ENCODE measurements around the gene CCSER2. TPM values are rescaled to one million over a fixed set of nuclear protein-coding genes. Genes with fewer than 3 reads are reported as not detected.

Gene CCSER2
- total RNA-seq, 1 donor from 2014 or later, result 75.4 TPM

GRCh38 chr10:84545651-84546050 lies 217.3 kb downstream of the CCSER2 start:
- DNase-seq (ENCODE audit: low spot score), result no peak

- DNase-seq (ENCODE audit: low spot score), result no peak
These were observed 218.2 kb downstream of the CCSER2 start for GRCh38 chr10:84546609-84547008.

GRCh38 chr10:84547616-84548015 lies 219.2 kb downstream of the CCSER2 start:
- DNase-seq (ENCODE audit: low spot score), result no peak

GRCh38 chr10:84548869-84549268 lies 220.5 kb downstream of the CCSER2 start:
- no peak for DNase-seq (ENCODE audit: low spot score)

GRCh38 chr10:84549368-84550165 lies 221.2 kb downstream of the CCSER2 start:
- no peak for DNase-seq (ENCODE audit: low spot score)

- no peak for DNase-seq (ENCODE audit: low spot score)
These were observed 222.5 kb downstream of the CCSER2 start for GRCh38 chr10:84550756-84551436.

- DNase-seq (ENCODE audit: low spot score), result no peak
These were observed 223.2 kb downstream of the CCSER2 start for GRCh38 chr10:84551437-84552120.

GRCh38 chr10:84552478-84552877 lies 224.1 kb downstream of the CCSER2 start:
- DNase-seq (ENCODE audit: low spot score), result no peak

GRCh38 chr10:84562592-84562991 lies 234.2 kb downstream of the CCSER2 start:
- no peak for DNase-seq (ENCODE audit: low spot score)

- DNase-seq (ENCODE audit: low spot score), result no peak
These were observed 235.0 kb downstream of the CCSER2 start for GRCh38 chr10:84563355-84563754.

GRCh38 chr10:84563868-84564267 lies 235.5 kb downstream of the CCSER2 start:
- DNase-seq (ENCODE audit: low spot score), result no peak

GRCh38 chr10:84565881-84566582 lies 237.6 kb downstream of the CCSER2 start:
- DNase-seq (ENCODE audit: low spot score), result no peak

- no peak for DNase-seq (ENCODE audit: low spot score)
These were observed 238.7 kb downstream of the CCSER2 start for GRCh38 chr10:84567133-84567532.

Other genes with a start within 250 kb of the CCSER2 start
- 108 TPM for gene GHITM, start 189.1 kb upstream of the CCSER2 start, total RNA-seq
- 29.2 TPM for gene GPR15LG, start 154.8 kb upstream of the CCSER2 start, total RNA-seq
- 1.5 TPM for gene CDHR1, start 134.1 kb upstream of the CCSER2 start, total RNA-seq
- gene LRIT2, start 103.0 kb upstream of the CCSER2 start, total RNA-seq, result not detected
- gene LRIT1, start 87.0 kb upstream of the CCSER2 start, total RNA-seq, result not detected
- gene RGR, start 83.5 kb upstream of the CCSER2 start, total RNA-seq, result not detected

Measured in ureter (tissue), 1 donor.